OCI-LY7 (cell line): ENCODE data around the gene TP53RK.

Experiments
- CTCF ChIP-seq: fragments of 200-600 bp; sonication (generic); conservative IDR thresholded peaks from 2 replicates; pipeline ENCODE4 v1.5.1; 2014; ENCODE audit warnings: mild to moderate bottlenecking, antibody characterized with exemption, low read length, moderate library complexity, mixed read lengths
- EZH2phosphoT487 ChIP-seq: fragments of 200-600 bp; sonication (generic); IDR thresholded peaks from 2 replicates; pipeline ENCODE4 v1.6.1; 2018; ENCODE audit warnings: low read depth, borderline replicate concordance, mild to moderate bottlenecking, mixed run types, antibody characterized with exemption, low read length, moderate library complexity, mixed read lengths

DNA sequence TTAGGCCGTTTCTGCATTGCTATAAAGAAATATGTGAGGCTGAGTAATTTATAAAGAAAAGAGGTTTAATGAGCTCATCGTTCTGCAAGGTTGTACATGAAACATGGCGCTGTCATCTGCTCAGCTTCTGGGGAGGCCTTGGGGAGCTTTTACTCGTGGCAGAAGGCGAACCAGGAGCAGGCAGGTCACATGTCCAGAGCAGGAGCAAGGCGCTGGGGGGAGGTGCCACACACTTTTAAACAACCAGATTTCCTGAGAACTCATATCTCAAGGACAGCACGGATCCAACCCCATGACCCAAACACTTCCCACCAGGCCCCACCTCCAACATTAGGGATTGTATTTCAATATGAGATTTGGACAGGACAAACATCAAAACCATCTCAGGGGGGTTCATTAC, 31.6 kb downstream of the TP53RK start:
- TF ChIP-seq CTCF: no peak
- no peak for TF ChIP-seq EZH2phosphoT487
